Neuron (in vitro differentiated cells): ENCODE data around the gene TAS2R31.
"Not testable (repeated sequence)": the region's sequence is repeated elsewhere in the genome, so short reads cannot be mapped to it uniquely, and the experiment has no call there.

Experiments
- H2AFZ ChIP-seq: one replicate; pipeline ENCODE4 v1.6.1; 2013; ENCODE audit warnings: low read depth, mild to moderate bottlenecking, inconsistent platforms, low read length, moderate library complexity
- H3K27me3 ChIP-seq: one replicate; pipeline ENCODE4 v1.6.1; 2013; ENCODE audit warnings: low read length; ENCODE audit not compliant: insufficient read depth
- H3K36me3 ChIP-seq: one replicate; pipeline ENCODE4 v1.6.1; 2013; ENCODE audit warnings: low read length; ENCODE audit not compliant: insufficient read depth
- H3K4me1 ChIP-seq: one replicate; pipeline ENCODE4 v1.6.1; 2013; ENCODE audit warnings: low read length; ENCODE audit not compliant: insufficient read depth
- H3K4me3 ChIP-seq: 2 replicates; pipeline ENCODE4 v1.5.1; 2013; ENCODE audit warnings: mild to moderate bottlenecking, low read length, moderate library complexity
- H3K9me3 ChIP-seq: one replicate; pipeline ENCODE4 v1.6.1; 2013; ENCODE audit warnings: low read length

Gene TAS2R31

GRCh38 chr12:11031307-11031706 lies at the start of gene TAS2R31:
Gene TAS2R31, minus strand, starts transcription at chr12:11031407. Its CDS starts 72 bp downstream, at chr12:11031335.
- Histone ChIP-seq H3K4me3 (no peak within 1 kb of the TSS), H3K36me3 (peaks cover 13% of the 10 kb centered on the region), H3K9me3 (peaks cover 2% of the 10 kb centered on the region), H3K4me1 (no peaks in the 10 kb centered on the region), H2AFZ (no peak within 1 kb of the TSS), H3K27me3 (no peaks in the 10 kb centered on the region)

GRCh38 chr12:11078246-11078645 lies 47.0 kb upstream of the TAS2R31 start:
- H3K27me3 ChIP-seq, result no peaks in the 10 kb centered on the region

GRCh38 chr12:11075642-11076041 lies 44.4 kb upstream of the TAS2R31 start:
- Histone ChIP-seq H3K36me3 (peaks cover 3% of the 10 kb centered on the region), H3K4me1 (no peaks in the 10 kb centered on the region), H2AFZ (no peak overlapping the region), H3K27me3 (no peaks in the 10 kb centered on the region), H3K9me3 (no peaks in the 10 kb centered on the region), H3K4me3 (no peak overlapping the region)

More at GRCh38 chr12:11078246-11078645, 47.0 kb upstream of the TAS2R31 start:
- H3K36me3 ChIP-seq, result no peaks in the 10 kb centered on the region
- no peak overlapping the region for H3K4me3 ChIP-seq
- H3K9me3 ChIP-seq, result no peaks in the 10 kb centered on the region
- H3K4me1 ChIP-seq, result no peaks in the 10 kb centered on the region
- H2AFZ ChIP-seq, result no peak overlapping the region

GRCh38 chr12:11071414-11071813 lies 40.2 kb upstream of the TAS2R31 start:
- no peaks in the 10 kb centered on the region for H3K4me1 ChIP-seq
- no peaks in the 10 kb centered on the region for H3K9me3 ChIP-seq
- H3K4me3 ChIP-seq, result no peak overlapping the region
- no peaks in the 10 kb centered on the region for H3K27me3 ChIP-seq
- H2AFZ ChIP-seq, result no peak overlapping the region
- peaks cover 3% of the 10 kb centered on the region for H3K36me3 ChIP-seq

- peaks cover 3% of the 10 kb centered on the region for H3K36me3 ChIP-seq
- H3K9me3 ChIP-seq, result no peaks in the 10 kb centered on the region
- no peak overlapping the region for H3K4me3 ChIP-seq
- no peaks in the 10 kb centered on the region for H3K4me1 ChIP-seq
- no peaks in the 10 kb centered on the region for H3K27me3 ChIP-seq
- H2AFZ ChIP-seq, result no peak overlapping the region
Observed at GRCh38 chr12:11070999-11071398, 39.8 kb upstream of the TAS2R31 start.

- peaks cover 3% of the 10 kb centered on the region for H3K36me3 ChIP-seq
- H2AFZ ChIP-seq, result no peak overlapping the region
- no peaks in the 10 kb centered on the region for H3K9me3 ChIP-seq
- no peak overlapping the region for H3K4me3 ChIP-seq
- no peaks in the 10 kb centered on the region for H3K27me3 ChIP-seq
- no peaks in the 10 kb centered on the region for H3K4me1 ChIP-seq
Observed at GRCh38 chr12:11069854-11070365, 38.7 kb upstream of the TAS2R31 start.

GRCh38 chr12:11067514-11067913 lies 36.3 kb upstream of the TAS2R31 start:
- H3K4me1 ChIP-seq, result no peaks in the 10 kb centered on the region
- no peaks in the 10 kb centered on the region for H3K27me3 ChIP-seq
- H3K36me3 ChIP-seq, result peaks cover 3% of the 10 kb centered on the region
- H3K4me3 ChIP-seq, result no peak overlapping the region
- H2AFZ ChIP-seq, result no peak overlapping the region
- peaks cover 3% of the 10 kb centered on the region for H3K9me3 ChIP-seq

- not testable (repeated sequence) for H3K36me3 ChIP-seq
Observed at GRCh38 chr12:11062194-11062593, 31.0 kb upstream of the TAS2R31 start, which contains the start of gene TAS2R46. Gene TAS2R46, minus strand, starts transcription at chr12:11062294. Its CDS starts 0 bp downstream, at chr12:11062294.

GRCh38 chr12:11059784-11060183 lies 28.6 kb upstream of the TAS2R31 start:
- Histone ChIP-seq H3K4me1 (no peaks in the 10 kb centered on the region), H3K27me3 (no peaks in the 10 kb centered on the region), H3K36me3 (no peaks in the 10 kb centered on the region), H3K4me3 (no peak overlapping the region), H3K9me3 (peaks cover 2% of the 10 kb centered on the region), H2AFZ (no peak overlapping the region)

More at GRCh38 chr12:11062194-11062593, 31.0 kb upstream of the TAS2R31 start, which contains the start of gene TAS2R46:
- H2AFZ ChIP-seq, H3K4me3 ChIP-seq, H3K27me3 ChIP-seq, H3K4me1 ChIP-seq, H3K9me3 ChIP-seq: not testable (repeated sequence)

GRCh38 chr12:11059041-11059440 lies 27.8 kb upstream of the TAS2R31 start:
- Histone ChIP-seq H3K27me3 (no peaks in the 10 kb centered on the region), H3K36me3 (no peaks in the 10 kb centered on the region), H2AFZ (no peak overlapping the region), H3K4me1 (no peaks in the 10 kb centered on the region), H3K9me3 (no peaks in the 10 kb centered on the region), H3K4me3 (no peak overlapping the region)

- Histone ChIP-seq H3K4me3 (no peak overlapping the region), H3K36me3 (peaks cover 4% of the 10 kb centered on the region), H3K9me3 (peaks cover 10% of the 10 kb centered on the region), H3K27me3 (no peaks in the 10 kb centered on the region), H3K4me1 (no peaks in the 10 kb centered on the region), H2AFZ (no peak overlapping the region)
Observed at GRCh38 chr12:11055306-11055705, 24.1 kb upstream of the TAS2R31 start.

GRCh38 chr12:11049806-11050531 lies 18.8 kb upstream of the TAS2R31 start:
- peaks cover 12% of the 10 kb centered on the region for H3K9me3 ChIP-seq
- H3K4me1 ChIP-seq, H3K27me3 ChIP-seq, H3K4me3 ChIP-seq, H2AFZ ChIP-seq: not testable (repeated sequence)
- peaks cover 17% of the 10 kb centered on the region for H3K36me3 ChIP-seq

GRCh38 chr12:11041366-11041765 lies 10.2 kb upstream of the TAS2R31 start:
- H3K27me3 ChIP-seq, H3K4me1 ChIP-seq, H3K4me3 ChIP-seq, H2AFZ ChIP-seq, H3K9me3 ChIP-seq: not testable (repeated sequence)
- H3K36me3 ChIP-seq, result peaks cover 20% of the 10 kb centered on the region
